K562 (cell line): ENCODE results near the gene SFMBT2. TPM values are rescaled to one million over a fixed set of nuclear protein-coding genes. Genes with fewer than 3 reads are reported as not detected.

ENCODE experiments used
- ATAC-seq: fragments of 200-7000 bp; cut with Tn5 transposase; 3 replicates; pipeline ENCODE4 v1.9.1; 2020; ENCODE audit warnings: moderate library complexity
- BruUV-seq: library from RNA; stranded (reverse); fragments of 400-500 nt; replicated peaks from 2 replicates; lab custom pipeline; 2021; lab: Mats Ljungman, UMichigan
- CTCF ChIA-PET: fragments of 300-600 bp; formaldehyde crosslinking; extraction: SDS; loops from one replicate; lab custom pipeline; 2021; ENCODE audit warnings: low intra/inter-chr PET ratio; lab: Yijun Ruan, JAX
- POLR2A ChIA-PET: fragments of 300-600, 350-650 bp; sonication (Branson Sonifier 250); formaldehyde crosslinking; extraction: SDS; loops from one replicate; lab custom pipeline; 2021; ENCODE audit warnings: antibody characterized with exemption, inconsistent platforms; lab: Yijun Ruan, JAX
- DNase-seq, 4 experiments: peaks; one replicate each; pipeline versions ENCODE4 v3.0.0 to v3.0.0-alpha.2; 2011 to 2018; ENCODE audit warnings: low spot score in 3 of 4, mixed read lengths in 3 of 4; ENCODE audit errors: extremely low read depth in 1 of 4
- FAIRE-seq: peaks from 2 replicates; lab custom pipeline; 2011; peaks lifted over from hg19 to GRCh38; lab: Jason Lieb, UNC
- H2AFZ ChIP-seq: 2 replicates; pipeline ENCODE4 v1.6.0; 2011; ENCODE audit warnings: low read depth, low read length, control low read depth, inconsistent platforms
- H3K27ac ChIP-seq: fragments of 200-600 bp; 3 replicates; pipeline ENCODE4 v1.8.0; 2011; ENCODE audit warnings: low read depth, mild to moderate bottlenecking, control low read depth, inconsistent platforms, low read length, moderate library complexity, mixed read lengths; ENCODE audit errors: extremely low read depth
- H3K27me3 ChIP-seq, 2 experiments: fragments of 300-600 bp in 1 of 2; 2 replicates in 1 of 2; 3 replicates in 1 of 2; pipeline versions ENCODE4 v1.6.0 to v1.8.0; 2011; ENCODE audit warnings: inconsistent platforms in 2 of 2, low read length in 2 of 2, mild to moderate bottlenecking in 1 of 2, mixed read lengths in 1 of 2, moderate library complexity in 1 of 2; ENCODE audit not compliant: control insufficient read depth in 2 of 2, insufficient read depth in 2 of 2
- H3K36me3 ChIP-seq: fragments of 300-600 bp; 3 replicates; pipeline ENCODE4 v1.8.0; 2011; ENCODE audit warnings: mild to moderate bottlenecking, low read length, inconsistent platforms; ENCODE audit not compliant: control insufficient read depth, insufficient read depth
- H3K4me1 ChIP-seq, 2 experiments: fragments of 200-600 bp in 1 of 2; replicated peaks in 1 of 2; 2 replicates in 1 of 2; 3 replicates in 1 of 2; pipeline versions ENCODE4 v1.5.1 to v1.8.0; 2011; ENCODE audit warnings: inconsistent platforms in 2 of 2, low read length in 2 of 2, mild to moderate bottlenecking in 1 of 2, mixed read lengths in 1 of 2, moderate library complexity in 1 of 2; ENCODE audit not compliant: control insufficient read depth in 2 of 2, insufficient read depth in 2 of 2
- H3K4me2 ChIP-seq: 2 replicates; pipeline ENCODE4 v1.6.1; 2011; ENCODE audit warnings: low read length, control low read depth, inconsistent platforms, mixed read lengths; ENCODE audit not compliant: insufficient read depth
- H3K4me3 ChIP-seq: fragments of 200-600 bp; sonication (generic), shearing (Covaris generic); 2 replicates; pipeline ENCODE4 v1.5.1; 2016; ENCODE audit warnings: control low read depth, inconsistent platforms
- H3K79me2 ChIP-seq: fragments of 200-600 bp; 3 replicates; pipeline ENCODE4 v1.8.0; 2011; ENCODE audit warnings: low read length, inconsistent platforms; ENCODE audit not compliant: control insufficient read depth, insufficient read depth
- H3K9ac ChIP-seq, 2 experiments: 2 replicates each; pipeline versions ENCODE4 v1.6.0 to v1.6.1; 2011; ENCODE audit warnings: low read depth in 2 of 2, low read length in 2 of 2, control low read depth in 1 of 2, inconsistent platforms in 1 of 2, mild to moderate bottlenecking in 1 of 2, mixed read lengths in 1 of 2; ENCODE audit not compliant: insufficient read depth in 1 of 2
- H3K9me1 ChIP-seq: one replicate; pipeline ENCODE4 v1.6.0; 2011; ENCODE audit warnings: inconsistent platforms, mild to moderate bottlenecking, low read length, moderate library complexity; ENCODE audit not compliant: control insufficient read depth, insufficient read depth
- H3K9me3 ChIP-seq: replicated peaks from 2 replicates; pipeline ENCODE4 v1.5.1; 2011; ENCODE audit warnings: low read depth, low read length, inconsistent platforms; ENCODE audit not compliant: control insufficient read depth, insufficient read depth
- H4K20me1 ChIP-seq: replicated peaks from 2 replicates; pipeline ENCODE4 v1.6.1; 2011; ENCODE audit warnings: low read length, inconsistent platforms, mixed read lengths; ENCODE audit not compliant: control insufficient read depth, insufficient read depth
- EGR1 ChIP-seq: fragments of 450-650 bp; conservative IDR thresholded peaks from 2 replicates; pipeline ENCODE4 v1.6.1; 2017; ENCODE audit warnings: mild to moderate bottlenecking
- FUS ChIP-seq: fragments of 200-400 bp; formaldehyde crosslinking; optimal IDR thresholded peaks from 2 replicates; pipeline ENCODE3; 2017; ENCODE audit warnings: low read depth, low read length
- GATAD2B ChIP-seq: fragments of 450-650 bp; IDR thresholded peaks from 2 replicates; pipeline ENCODE4 v1.6.1; 2017; ENCODE audit warnings: mild to moderate bottlenecking, borderline replicate concordance
- HMG20A ChIP-seq: fragments of 450-650 bp; formaldehyde crosslinking; conservative IDR thresholded peaks from 2 replicates; pipeline ENCODE4 v1.4.0; 2020; ENCODE audit warnings: mild to moderate bottlenecking, mixed read lengths
- HNRNPLL ChIP-seq: fragments of 200-400 bp; formaldehyde crosslinking; IDR thresholded peaks from 2 replicates; pipeline ENCODE4 v1.6.1; 2017; ENCODE audit warnings: low read length, low read depth, mild to moderate bottlenecking; ENCODE audit not compliant: poor library complexity, severe bottlenecking
- JUND ChIP-seq, 2 experiments: IDR thresholded peaks; 2 replicates in 1 of 2; 3 replicates in 1 of 2; pipeline ENCODE4 v1.6.1; 2011; ENCODE audit warnings: borderline replicate concordance in 2 of 2, low read depth in 2 of 2, low read length in 2 of 2, improper control_type of control experiment in 1 of 2, missing biosample characterization in 1 of 2, missing genetic modification characterization in 1 of 2, missing genetic modification reagents in 1 of 2
- NFE2 ChIP-seq: IDR thresholded peaks from 2 replicates; pipeline ENCODE4 v1.6.1; 2014; ENCODE audit warnings: antibody characterized with exemption, low read depth
- SAFB ChIP-seq: fragments of 200-400 bp; formaldehyde crosslinking; IDR thresholded peaks from 2 replicates; pipeline ENCODE4 v1.6.1; 2017; ENCODE audit warnings: low read depth, low read length, borderline replicate concordance
- SRF ChIP-seq, 2 experiments: fragments of 250-450, 450-650 bp in 1 of 2; sonication (Bioruptor Pico) in 1 of 2; sonication (generic) in 1 of 2; formaldehyde crosslinking; IDR thresholded peaks; 2 replicates each; pipeline versions ENCODE4 v1.5.0 to v1.5.1; 2020 to 2022; ENCODE audit warnings: mild to moderate bottlenecking in 1 of 2, missing genetic modification reagents in 1 of 2
- ZNF224 ChIP-seq: sonication (generic); formaldehyde crosslinking; IDR thresholded peaks from 2 replicates; pipeline ENCODE4 v1.8.0; 2022; ENCODE audit warnings: mild to moderate bottlenecking, missing genetic modification reagents
- WGBS: fragments of 100-300 bp; shearing (Covaris generic); methylation state at CpG from one replicate; pipeline ENCODE4 v1.1.6; 2016; ENCODE audit warnings: low coverage, mixed read lengths; ENCODE audit not compliant: insufficient coverage; ENCODE audit errors: missing lambda C conversion rate; 5-methylcytosine and 5-hydroxymethylcytosine counted together
- in situ Hi-C: fragments of 300-500 bp; cut with MboI; formaldehyde crosslinking; loops from 4 replicates; pipeline ENCODE4 v1.15.0; 2018; ENCODE audit warnings: inconsistent platforms, mixed read lengths
- intact Hi-C: fragments of 100-400 bp; cut with micrococcal nuclease; formaldehyde crosslinking; loops from 2 replicates; pipeline ENCODE4 v1.14.2; 2022
- polyA plus RNA-seq, 8 experiments: library from polyadenylated mRNA; depleted of rRNA in 4 of 8; stranded (reverse) in 5 of 8; unstranded in 3 of 8; fragments of >200 nt; fragmentation: Nextera tagmentation in 2 of 8; fragmentation: Illumina TruSeq in 1 of 8; extraction: Ambion mirVana in 2 of 8; extraction: Trizol in 1 of 8; gene quantifications; 2 replicates each; pipeline versions ENCODE4 v1.2.1 to v1.2.3, GENCODE V29; 2011 to 2014; ENCODE audit warnings: inconsistent platforms in 1 of 8, missing spikeins in 1 of 8
- total RNA-seq, 7 experiments: library from RNA; depleted of rRNA in 6 of 7; stranded (reverse); fragments of >200 nt in 6 of 7; fragmentation: Illumina TruSeq in 2 of 7; extraction: Trizol in 2 of 7; gene quantifications; 2 replicates each; pipeline versions ENCODE4 v1.2.1 to v1.2.3, GENCODE V29; 2011 to 2021; ENCODE audit warnings: low replicate concordance in 1 of 7
- TF ChIP-seq, protein P1 (sequence below): fragments of 250-450 bp; sonication (Bioruptor Pico); IDR thresholded peaks from 2 replicates; pipeline ENCODE4 v1.8.0; 2021; ENCODE audit warnings: mild to moderate bottlenecking, moderate library complexity
- TF ChIP-seq, protein P2 (sequence below), 2 experiments: fragments of 450-650 bp in 1 of 2; sonication (generic) in 1 of 2; formaldehyde crosslinking in 1 of 2; IDR thresholded peaks in 1 of 2; conservative IDR thresholded peaks in 1 of 2; 2 replicates each; pipeline versions ENCODE4 v1.6.1 to v1.8.1; 2016 to 2023; ENCODE audit warnings: mild to moderate bottlenecking in 2 of 2, moderate library complexity in 2 of 2, inconsistent platforms in 1 of 2, missing genetic modification reagents in 1 of 2

SFMBT2 gene
- total and polyA plus RNA-seq, 9 of the 15 experiments (the other 6 are each of a cell fraction or from before 2014, with no cell fraction given): 1.2 to 13.6 (median 7.6) TPM

DNA sequence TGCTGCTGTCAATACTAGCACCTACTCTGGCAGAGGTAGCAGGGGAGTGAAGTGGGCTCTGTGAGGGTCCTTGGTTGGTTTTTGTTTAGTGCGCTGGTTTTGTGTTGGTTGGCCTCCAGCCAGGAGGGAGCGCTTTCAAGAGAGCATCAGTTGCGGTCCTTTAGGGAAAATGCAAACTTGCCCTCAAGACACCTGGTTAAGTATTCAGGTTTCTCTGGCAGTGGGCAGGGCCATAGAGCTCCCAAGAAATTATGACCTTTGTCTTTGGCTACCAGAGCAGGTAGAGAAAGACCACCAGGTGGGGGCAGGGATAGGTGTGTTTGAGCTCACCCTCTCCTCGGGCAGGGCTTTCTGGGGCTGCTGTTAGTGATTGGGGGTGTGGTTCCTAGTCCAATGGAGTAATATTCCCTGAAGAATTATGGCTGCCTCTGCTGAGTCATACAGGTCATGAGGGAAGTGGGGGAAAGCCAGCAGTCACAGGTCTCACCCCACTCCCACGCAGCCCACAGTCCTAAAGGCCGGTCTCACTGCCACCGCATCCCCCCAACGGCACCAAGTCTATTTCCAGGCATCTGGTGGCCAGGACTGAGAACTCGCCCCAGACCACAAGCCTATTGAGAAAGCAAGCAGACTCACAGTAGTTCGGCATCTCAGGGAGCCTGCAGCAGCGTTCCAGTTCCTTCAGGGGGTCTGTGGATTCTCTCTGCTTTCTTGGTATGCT, 280.5 kb downstream of the SFMBT2 start:
- CTCF ChIA-PET: no interaction called here

More for the DNA sequence above, 280.5 kb downstream of the SFMBT2 start:
- Histone ChIP-seq H3K9ac (peak overlapping the region in 1 of 2 experiments; percentile 23; a peak in 1 of 4 replicates), H3K36me3 (no peaks in the 10 kb centered on the region), H3K79me2 (no peaks in the 10 kb centered on the region), H4K20me1 (no peaks in the 10 kb centered on the region), H3K9me3 (no peaks in the 10 kb centered on the region; the same call in 1 of the 2 replicates), H2AFZ (peak overlapping the region; percentile 53; the same call in 1 of the 2 replicates), H3K4me2 (no peak overlapping the region; the same call in 1 of the 2 replicates), H3K27me3 (no peaks in the 10 kb centered on the region), H3K4me3 (no peak overlapping the region), H3K9me1 (no peaks in the 10 kb centered on the region), H3K27ac (no peak overlapping the region), H3K4me1 (peaks cover 2 to 5% of the 10 kb centered on the region in 2 experiments; a peak in 2 of 5 replicates)
- 39% methylated on average over 11 of the region's 11 CpGs for WGBS
- TF ChIP-seq SRF (CRISPR knock-in tag; IDR thresholded peaks at IDR 0.05) (no peak), NFE2 (peak; percentile 59), HMG20A (CRISPR knock-in tag) (no peak), FUS (no peak), HNRNPLL (no peak), JUND (IDR thresholded peaks at IDR 0.05; ENCODE audit: borderline replicate concordance, low read depth, low read length) (peak; percentile 34; the same call in 1 of the 2 replicates), JUND (tag; IDR thresholded peaks at IDR 0.05; ENCODE audit: borderline replicate concordance, low read depth, low read length) (no peak), SAFB (no peak), ZNF224 (CRISPR knock-in tag) (no peak), GATAD2B (no peak), EGR1 (peak; percentile 52)
- TF ChIP-seq, protein P1, sequence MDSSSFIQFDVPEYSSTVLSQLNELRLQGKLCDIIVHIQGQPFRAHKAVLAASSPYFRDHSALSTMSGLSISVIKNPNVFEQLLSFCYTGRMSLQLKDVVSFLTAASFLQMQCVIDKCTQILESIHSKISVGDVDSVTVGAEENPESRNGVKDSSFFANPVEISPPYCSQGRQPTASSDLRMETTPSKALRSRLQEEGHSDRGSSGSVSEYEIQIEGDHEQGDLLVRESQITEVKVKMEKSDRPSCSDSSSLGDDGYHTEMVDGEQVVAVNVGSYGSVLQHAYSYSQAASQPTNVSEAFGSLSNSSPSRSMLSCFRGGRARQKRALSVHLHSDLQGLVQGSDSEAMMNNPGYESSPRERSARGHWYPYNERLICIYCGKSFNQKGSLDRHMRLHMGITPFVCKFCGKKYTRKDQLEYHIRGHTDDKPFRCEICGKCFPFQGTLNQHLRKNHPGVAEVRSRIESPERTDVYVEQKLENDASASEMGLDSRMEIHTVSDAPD: no peak
- TF ChIP-seq, protein P2, sequence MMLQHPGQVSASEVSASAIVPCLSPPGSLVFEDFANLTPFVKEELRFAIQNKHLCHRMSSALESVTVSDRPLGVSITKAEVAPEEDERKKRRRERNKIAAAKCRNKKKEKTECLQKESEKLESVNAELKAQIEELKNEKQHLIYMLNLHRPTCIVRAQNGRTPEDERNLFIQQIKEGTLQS (IDR thresholded peaks at IDR 0.05): peak; percentile 23; the same call in 1 of the 2 replicates
- TF ChIP-seq, protein P2 (CRISPR knock-in tag; conservative IDR thresholded peaks at IDR 0.05): no peak
- BruUV-seq: no TSS peak
- FAIRE-seq (no peak), ATAC-seq (no peak), DNase-seq (peak in 1 of 4 experiments; percentile 23)
- POLR2A ChIA-PET: interaction anchor here (0.7 kb wide), 1 partner anchor 10 kb away, joined by 3 read pairs; no protein-coding TSS in a partner anchor
- in situ Hi-C loops (no loop called here), intact Hi-C loops (no loop called here)
